NCI-H187 treated with DMSO at 0.1 percent for 48 hours (cell line): ENCODE data around the gene TRIM4.
"Not testable (repeated sequence)": the region's sequence is repeated elsewhere in the genome, so short reads cannot be mapped to it uniquely, and the experiment has no call there.

Experiments used
- DNase-seq: peaks from one replicate; lab custom pipeline; 2025; lab: John Stamatoyannopoulos, UW

Gene TRIM4

GRCh38 chr7:99918959-99919813, at the start of gene TRIM4:
Gene TRIM4 (minus strand): TSS chr7:99919530. CDS start chr7:99919401, 129 bp downstream.
- DNase-seq = no peak

GRCh38 chr7:99958564-99959227, 39.4 kb upstream of the TRIM4 start:
- DNase-seq = no peak

- no peak for DNase-seq
Observed at GRCh38 chr7:99955247-99955646, 35.9 kb upstream of the TRIM4 start.

GRCh38 chr7:99954643-99955042, 35.3 kb upstream of the TRIM4 start:
- DNase-seq = not testable (repeated sequence)

GRCh38 chr7:99953649-99954048, 34.3 kb upstream of the TRIM4 start:
- no peak for DNase-seq

GRCh38 chr7:99952649-99953048, 33.3 kb upstream of the TRIM4 start:
- not testable (repeated sequence) for DNase-seq

GRCh38 chr7:99950819-99951218, 31.5 kb upstream of the TRIM4 start:
- not testable (repeated sequence) for DNase-seq

GRCh38 chr7:99949645-99950228, 30.4 kb upstream of the TRIM4 start:
- DNase-seq = no peak

GRCh38 chr7:99947608-99948007, 28.3 kb upstream of the TRIM4 start:
- no peak for DNase-seq

- DNase-seq = no peak
Observed at GRCh38 chr7:99944497-99945070, 25.3 kb upstream of the TRIM4 start.

GRCh38 chr7:99943641-99944496, 24.5 kb upstream of the TRIM4 start:
- DNase-seq = no peak

- no peak for DNase-seq
Observed at GRCh38 chr7:99938296-99938695, 19.0 kb upstream of the TRIM4 start.

- not testable (repeated sequence) for DNase-seq
Observed at GRCh38 chr7:99935009-99935408, 15.7 kb upstream of the TRIM4 start.

GRCh38 chr7:99930376-99930775, 11.0 kb upstream of the TRIM4 start:
- no peak for DNase-seq

- no peak for DNase-seq
Observed at GRCh38 chr7:99929730-99930053, 10.4 kb upstream of the TRIM4 start.

GRCh38 chr7:99928994-99929729, 9.8 kb upstream of the TRIM4 start, which contains the start of gene GJC3:
Gene GJC3 (minus strand): TSS chr7:99929620. CDS start chr7:99929620, 0 bp downstream.
- DNase-seq = no peak

- DNase-seq = no peak
Observed at GRCh38 chr7:99928188-99928587, 8.9 kb upstream of the TRIM4 start.

- DNase-seq = no peak
Observed at GRCh38 chr7:99927536-99927935, 8.2 kb upstream of the TRIM4 start.

GRCh38 chr7:99926321-99926720, 7.0 kb upstream of the TRIM4 start:
- no peak for DNase-seq

GRCh38 chr7:99923200-99923599, 3.9 kb upstream of the TRIM4 start:
- DNase-seq = no peak

- DNase-seq = no peak
Observed at GRCh38 chr7:99920149-99920548, 819 bp upstream of the TRIM4 start.
